ENCODE results near the gene OSMR. TPM values are rescaled to one million over a fixed set of nuclear protein-coding genes. Genes with fewer than 3 reads are reported as not detected.
A peak's percentile ranks its signal among the peaks of the same experiment; 100 is the strongest.
"Not testable (repeated sequence)": the region's sequence is repeated elsewhere in the genome, so short reads cannot be mapped to it uniquely, and the experiment has no call there.

Gene OSMR
- total RNA-seq, 1 experiment from 2014 or later: 39.6 TPM

DNA sequence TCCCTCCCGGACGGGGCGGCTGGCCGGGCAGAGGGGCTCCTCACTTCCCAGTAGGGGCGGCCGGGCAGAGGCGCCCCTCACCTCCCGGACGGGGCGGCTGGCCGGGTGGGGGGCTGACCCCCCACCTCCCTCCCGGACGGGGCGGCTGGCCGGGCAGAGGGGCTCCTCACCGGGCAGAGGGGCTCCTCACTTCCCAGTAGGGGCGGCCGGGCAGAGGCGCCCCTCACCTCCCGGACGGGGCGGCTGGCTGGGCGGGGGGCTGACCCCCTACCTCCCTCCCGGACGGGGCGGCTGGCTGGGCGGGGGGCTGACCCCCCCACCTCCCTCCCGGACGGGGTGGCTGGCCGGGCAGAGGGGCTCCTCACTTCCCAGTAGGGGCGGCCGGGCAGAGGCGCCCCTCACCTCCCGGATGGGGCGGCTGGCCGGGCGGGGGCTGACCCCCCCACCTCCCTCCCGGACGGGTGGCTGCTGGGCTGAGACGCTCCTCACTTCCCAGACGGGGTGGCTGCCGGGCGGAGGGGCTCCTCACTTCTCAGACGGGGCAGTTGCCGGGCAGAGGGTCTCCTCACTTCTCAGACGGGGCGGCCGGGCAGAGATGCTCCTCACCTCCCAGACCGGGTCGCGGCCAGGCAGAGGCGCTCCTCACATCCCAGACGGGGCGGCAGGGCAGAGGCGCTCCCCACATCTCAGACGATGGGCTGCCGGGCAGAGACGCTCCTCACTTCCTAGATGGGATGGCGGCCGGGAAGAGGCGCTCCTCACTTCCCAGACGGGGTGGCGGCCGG is 16.4 kb downstream of the OSMR start:
- DNase-seq (ENCODE audit: low read depth, low spot score); in situ Hi-C loops (cut with HindIII; ENCODE audit: low pct_unique_long_range_greater_than_20kb, low sequenced_read_pairs): not testable (repeated sequence)

DNA sequence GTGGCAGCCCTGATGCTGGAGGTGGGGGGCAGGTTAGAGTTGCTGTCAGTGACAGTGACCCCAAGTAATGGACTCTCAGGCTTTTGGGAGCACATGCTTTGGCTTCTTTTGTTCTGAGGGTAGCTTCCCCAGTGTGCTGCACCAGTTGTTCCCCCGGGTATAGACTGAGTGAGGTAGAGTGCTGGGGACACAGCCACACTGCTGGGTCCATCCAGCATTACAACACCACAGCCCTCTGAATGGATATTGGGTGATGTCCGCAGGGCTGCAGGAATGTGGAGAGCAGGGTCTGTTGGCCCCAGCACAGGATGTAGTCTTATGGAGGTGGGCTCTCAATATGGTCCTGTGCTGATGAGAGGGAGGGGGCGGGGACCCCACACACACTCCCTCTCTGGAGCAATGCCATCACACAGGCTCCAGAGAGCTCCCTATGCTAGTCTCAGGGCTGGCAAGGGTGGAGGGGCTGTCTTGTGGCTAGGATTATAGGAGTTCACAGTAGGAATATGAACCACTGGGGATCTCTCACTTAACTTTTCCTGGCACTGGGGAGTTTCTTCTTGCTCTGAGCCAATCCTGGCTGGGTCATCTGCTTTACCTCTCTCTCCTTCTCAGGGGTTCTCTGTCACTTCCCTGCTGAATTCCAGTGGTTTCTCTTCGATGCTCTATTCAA is 20.7 kb downstream of the OSMR start:
- in situ Hi-C loops (cut with HindIII; ENCODE audit: low pct_unique_long_range_greater_than_20kb, low sequenced_read_pairs): no loop called here
- no peak for DNase-seq (ENCODE audit: low read depth, low spot score)

DNA sequence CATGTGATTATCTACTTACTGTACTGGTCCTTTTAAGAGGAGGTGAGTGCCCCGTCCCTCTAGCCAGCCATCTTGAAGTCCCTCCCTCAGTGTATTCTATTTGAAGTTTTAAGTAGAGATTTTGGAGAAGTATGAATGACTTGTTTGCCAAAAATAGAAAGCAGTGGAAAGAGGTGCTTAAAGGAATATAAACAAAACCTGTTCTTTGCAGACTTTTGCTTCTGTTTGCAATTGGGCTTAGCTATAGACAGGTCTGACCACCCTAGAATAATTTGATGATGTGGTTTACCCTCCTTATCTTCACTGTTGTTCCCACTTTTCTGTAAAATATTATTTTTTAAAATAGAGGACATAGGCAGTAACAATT is 21.2 kb downstream of the OSMR start:
- in situ Hi-C loops (cut with HindIII; ENCODE audit: low pct_unique_long_range_greater_than_20kb, low sequenced_read_pairs): no loop called here
- DNase-seq (ENCODE audit: low read depth, low spot score): no peak

DNA sequence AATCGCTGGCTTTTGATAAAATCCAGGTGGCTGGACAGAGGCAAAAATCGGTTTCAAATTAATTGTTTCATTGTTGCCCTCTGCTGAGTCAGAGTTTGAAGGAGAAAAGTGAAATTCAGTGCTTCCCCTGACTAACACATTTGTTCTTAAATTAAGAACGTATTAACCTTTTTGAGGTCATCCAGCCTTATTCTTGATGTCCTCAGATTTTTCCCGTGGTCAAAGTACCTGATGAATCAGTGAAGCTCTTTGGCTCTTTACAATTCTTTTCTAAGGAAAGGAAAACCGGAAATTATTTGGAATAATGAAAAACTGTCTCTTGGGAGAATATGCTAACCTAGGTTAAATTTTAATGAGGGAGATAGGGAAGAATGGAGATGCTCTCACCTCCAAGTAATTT is 21.6 kb downstream of the OSMR start:
- in situ Hi-C loops (cut with HindIII; ENCODE audit: low pct_unique_long_range_greater_than_20kb, low sequenced_read_pairs): no loop called here
- no peak for DNase-seq (ENCODE audit: low read depth, low spot score)

DNA sequence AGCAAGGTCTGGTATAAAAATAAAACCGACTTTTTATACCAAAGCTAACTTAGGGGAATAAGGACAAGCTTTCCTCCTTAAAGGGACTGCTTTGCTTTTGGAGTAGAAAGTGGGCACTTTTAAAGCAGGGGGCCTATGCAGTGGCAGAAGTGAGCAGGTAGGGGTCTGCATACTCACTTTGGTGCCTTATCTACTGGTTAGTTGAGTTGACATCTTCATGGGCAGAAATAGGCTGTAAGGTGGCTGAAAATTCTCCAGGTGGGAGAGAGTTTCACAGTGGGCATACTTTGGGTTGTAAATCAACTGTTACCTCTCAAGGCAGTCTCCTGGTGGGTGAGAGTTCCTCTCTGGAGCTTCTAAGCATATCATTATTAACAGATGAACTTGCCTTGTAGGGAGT is 24.8 kb downstream of the OSMR start:
- DNase-seq (ENCODE audit: low read depth, low spot score): no peak
- in situ Hi-C loops (cut with HindIII; ENCODE audit: low pct_unique_long_range_greater_than_20kb, low sequenced_read_pairs): no loop called here

DNA sequence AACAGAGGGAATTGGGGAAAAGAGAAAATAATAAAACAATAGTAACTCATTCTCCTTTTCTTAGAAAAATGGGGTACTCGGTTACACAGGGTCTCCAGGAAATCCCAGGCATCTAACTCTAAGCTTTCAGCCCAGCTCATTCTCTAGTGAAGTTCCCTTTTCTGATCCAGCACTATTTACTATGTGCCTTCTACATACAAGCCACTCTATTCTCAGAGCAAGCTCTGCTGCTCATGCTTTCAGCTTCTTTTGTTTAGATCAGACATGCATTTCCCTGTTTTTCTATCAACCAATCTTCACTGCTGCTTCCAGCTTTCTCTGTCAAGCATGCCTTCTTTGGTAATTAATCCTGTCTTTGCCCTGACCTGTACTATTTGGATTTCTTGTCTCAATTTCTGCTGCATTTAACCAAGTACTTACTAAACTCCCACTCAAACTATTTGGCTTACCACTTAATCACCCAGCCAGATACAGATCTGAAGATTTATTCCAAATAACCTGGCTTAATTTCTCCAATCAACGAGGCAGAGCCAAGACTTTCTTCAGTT is 25.3 kb downstream of the OSMR start:
- in situ Hi-C loops (cut with HindIII; ENCODE audit: low pct_unique_long_range_greater_than_20kb, low sequenced_read_pairs): no loop called here
- DNase-seq (ENCODE audit: low read depth, low spot score): no peak

DNA sequence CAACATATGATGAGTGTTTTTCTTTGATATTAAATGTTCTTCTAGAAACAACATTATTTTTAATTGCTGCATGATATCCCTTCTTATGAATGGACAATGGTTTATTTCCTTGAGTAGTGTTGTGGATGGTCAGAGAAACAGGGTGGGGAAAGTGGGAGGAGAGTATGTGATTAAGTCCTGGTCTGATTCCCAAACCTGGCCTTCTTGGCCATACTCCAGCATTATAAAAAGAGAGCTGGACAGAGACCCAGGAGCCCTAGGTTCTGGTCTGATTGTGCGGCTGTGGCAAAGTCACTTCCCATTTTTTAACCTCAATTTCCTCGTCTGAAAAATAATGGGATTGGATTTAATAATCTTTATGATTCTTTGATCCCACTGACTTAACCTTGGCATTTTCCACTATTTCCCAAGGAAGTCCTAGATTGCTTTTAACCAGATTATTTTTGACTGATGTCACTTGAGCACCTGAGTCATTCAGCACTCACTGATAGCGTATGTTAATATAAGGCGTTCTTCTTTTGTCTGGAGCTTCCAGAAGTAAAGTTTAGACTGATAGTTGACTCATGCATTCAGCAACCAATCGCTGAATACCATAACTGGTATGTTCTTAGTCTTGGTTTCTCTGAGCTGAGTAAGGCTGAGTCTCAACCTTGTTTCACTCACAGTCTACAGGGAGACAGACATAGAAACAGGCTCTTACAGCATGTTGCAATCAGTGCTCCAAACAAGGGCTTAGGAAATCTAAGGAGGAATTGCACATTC is 26.2 kb downstream of the OSMR start:
- in situ Hi-C loops (cut with HindIII; ENCODE audit: low pct_unique_long_range_greater_than_20kb, low sequenced_read_pairs): no loop called here
- DNase-seq (ENCODE audit: low read depth, low spot score): no peak

DNA sequence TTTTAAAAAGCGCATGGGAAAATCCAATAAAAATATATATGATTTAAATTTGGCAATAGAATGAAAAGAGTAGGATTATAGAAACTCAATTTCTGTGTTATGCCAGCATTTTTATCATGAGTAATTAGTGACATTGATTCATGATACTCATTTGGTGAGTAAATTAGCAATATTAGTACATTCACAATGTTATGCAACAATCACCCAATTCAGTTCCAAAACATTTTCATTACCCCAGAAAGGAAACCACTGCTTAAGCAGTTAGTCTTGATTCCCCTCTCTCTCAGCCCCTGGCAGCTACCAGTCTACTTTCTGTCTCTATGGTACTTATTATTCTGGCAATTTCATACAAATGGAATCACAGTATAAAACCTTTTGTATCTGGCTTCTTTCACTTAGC is 27.0 kb downstream of the OSMR start:
- no peak for DNase-seq (ENCODE audit: low read depth, low spot score)
- in situ Hi-C loops (cut with HindIII; ENCODE audit: low pct_unique_long_range_greater_than_20kb, low sequenced_read_pairs): no loop called here

DNA sequence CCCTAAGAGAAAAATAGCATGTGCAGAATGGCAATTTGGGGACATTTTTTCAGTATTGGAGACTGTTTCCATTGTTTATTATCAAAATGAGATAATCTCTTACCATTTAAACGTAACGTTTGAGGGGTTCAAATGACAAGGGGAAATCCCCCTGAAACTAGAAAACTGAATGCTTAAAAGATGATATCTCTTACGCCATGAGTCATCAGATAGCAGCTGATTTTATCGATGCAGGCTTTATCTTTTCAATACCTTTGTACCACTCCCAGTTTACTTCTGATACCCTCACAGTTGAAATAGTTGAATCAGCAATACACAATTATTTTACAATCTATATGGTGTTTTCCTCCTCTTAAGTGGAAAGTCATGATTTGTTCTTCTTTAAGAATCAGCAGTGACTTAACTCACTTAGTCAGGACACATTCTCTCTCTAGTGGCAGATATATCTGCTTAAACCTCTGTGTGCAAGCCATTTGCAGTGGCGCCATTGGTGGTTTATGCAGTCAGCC is 29.2 kb downstream of the OSMR start:
- no peak for DNase-seq (ENCODE audit: low read depth, low spot score)
- in situ Hi-C loops (cut with HindIII; ENCODE audit: low pct_unique_long_range_greater_than_20kb, low sequenced_read_pairs): no loop called here

DNA sequence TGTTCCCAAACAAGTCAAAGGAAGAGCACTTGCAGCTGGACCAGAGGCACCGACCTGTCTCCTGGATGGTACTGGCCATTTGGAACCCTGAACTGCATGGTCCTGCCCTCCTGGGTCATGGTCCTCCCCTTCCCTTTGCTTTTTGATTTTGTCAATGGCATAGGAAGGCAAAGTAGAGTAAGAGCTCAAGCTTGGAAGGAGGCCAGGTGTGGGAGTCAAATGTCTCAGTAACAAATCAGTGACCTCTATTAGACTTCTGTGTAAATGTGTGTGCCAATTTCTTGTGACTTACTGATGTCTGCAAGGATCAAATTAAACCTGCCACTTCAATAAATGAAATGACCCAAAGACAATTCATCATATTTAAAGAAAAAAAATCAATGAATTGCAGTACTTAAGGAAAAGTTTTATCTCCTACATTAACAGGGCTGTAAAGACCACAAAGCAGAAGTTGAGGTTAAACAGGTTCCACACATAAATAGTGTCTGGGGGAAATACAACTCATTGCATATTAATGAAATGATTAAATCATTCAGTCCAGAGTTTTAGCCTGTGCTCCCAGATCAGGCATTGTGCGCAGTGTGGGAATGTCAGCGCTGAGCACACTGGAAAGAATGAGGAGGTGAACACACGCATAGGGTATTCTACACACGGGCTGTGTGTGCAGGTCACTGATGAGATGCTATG is 32.7 kb downstream of the OSMR start:
- in situ Hi-C loops (cut with HindIII; ENCODE audit: low pct_unique_long_range_greater_than_20kb, low sequenced_read_pairs): no loop called here
- DNase-seq (ENCODE audit: low read depth, low spot score): no peak

DNA sequence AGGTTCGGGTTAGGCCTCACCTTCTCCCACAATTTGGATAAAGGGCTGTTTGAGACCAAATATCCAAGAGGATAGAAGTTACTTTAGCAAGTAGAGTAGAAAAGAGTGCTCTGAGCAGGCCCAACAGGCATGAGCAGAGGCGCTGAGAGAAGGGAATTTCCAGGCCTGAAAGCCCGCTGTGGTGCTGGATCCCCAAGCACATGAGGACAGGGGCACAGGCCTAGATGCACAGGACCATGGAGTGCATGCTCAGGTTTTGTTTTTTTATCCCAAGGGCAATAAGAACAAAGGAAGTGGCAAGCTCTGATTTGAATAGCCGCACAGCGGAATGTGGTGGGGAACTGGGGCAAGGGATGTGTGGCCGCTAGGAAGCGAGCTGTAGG is 33.3 kb downstream of the OSMR start:
- no peak for DNase-seq (ENCODE audit: low read depth, low spot score)
- in situ Hi-C loops (cut with HindIII; ENCODE audit: low pct_unique_long_range_greater_than_20kb, low sequenced_read_pairs): no loop called here

DNA sequence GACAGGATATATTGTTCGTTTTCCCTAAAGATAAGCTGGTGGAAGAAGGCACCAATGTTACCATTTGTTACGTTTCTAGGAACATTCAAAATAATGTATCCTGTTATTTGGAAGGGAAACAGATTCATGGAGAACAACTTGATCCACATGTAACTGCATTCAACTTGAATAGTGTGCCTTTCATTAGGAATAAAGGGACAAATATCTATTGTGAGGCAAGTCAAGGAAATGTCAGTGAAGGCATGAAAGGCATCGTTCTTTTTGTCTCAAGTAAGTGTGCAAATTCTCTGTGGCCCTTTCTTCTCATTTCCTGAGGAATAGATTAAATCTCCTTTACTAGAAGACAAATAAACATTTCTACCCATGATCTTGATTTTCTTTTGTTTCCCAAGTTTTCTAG is 38.0 kb downstream of the OSMR start:
- DNase-seq (ENCODE audit: low read depth, low spot score): peak; percentile 95
- in situ Hi-C loops (cut with HindIII; ENCODE audit: low pct_unique_long_range_greater_than_20kb, low sequenced_read_pairs): no loop called here

DNA sequence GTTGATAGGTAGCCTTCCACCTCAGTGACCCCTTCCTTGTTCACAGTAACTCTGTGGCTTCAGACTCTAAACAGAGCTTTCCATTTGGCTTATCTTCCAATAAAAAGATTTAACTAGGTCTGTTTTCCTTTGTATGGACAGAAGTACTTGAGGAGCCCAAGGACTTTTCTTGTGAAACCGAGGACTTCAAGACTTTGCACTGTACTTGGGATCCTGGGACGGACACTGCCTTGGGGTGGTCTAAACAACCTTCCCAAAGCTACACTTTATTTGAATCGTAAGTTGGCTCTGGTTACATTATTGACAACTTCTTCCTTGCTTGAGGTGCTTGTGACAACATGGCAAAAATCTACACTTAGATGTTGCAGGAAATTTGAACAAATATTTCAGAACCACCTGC is 39.4 kb downstream of the OSMR start:
- no peak for DNase-seq (ENCODE audit: low read depth, low spot score)
- in situ Hi-C loops (cut with HindIII; ENCODE audit: low pct_unique_long_range_greater_than_20kb, low sequenced_read_pairs): no loop called here

DNA sequence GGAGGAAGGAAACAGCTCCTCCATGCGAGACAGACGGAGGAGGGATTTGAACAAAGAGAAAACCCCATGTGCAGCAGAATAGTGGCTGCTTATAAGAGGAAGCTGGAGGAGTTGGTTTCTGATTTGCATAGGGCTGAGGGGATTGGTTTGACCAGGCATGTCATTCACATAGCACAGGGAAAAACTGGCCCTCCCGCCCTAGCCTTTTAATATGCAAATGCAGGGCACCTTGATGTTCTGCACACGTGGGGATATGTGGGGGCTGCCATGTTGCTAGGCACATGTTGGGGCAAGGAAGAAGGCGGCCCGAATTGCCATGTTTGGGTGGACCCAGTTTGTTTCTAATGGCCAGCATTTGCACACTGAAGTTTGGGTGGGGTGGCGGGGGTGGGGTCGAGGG is 42.2 kb downstream of the OSMR start:
- in situ Hi-C loops (cut with HindIII; ENCODE audit: low pct_unique_long_range_greater_than_20kb, low sequenced_read_pairs): no loop called here

DNA sequence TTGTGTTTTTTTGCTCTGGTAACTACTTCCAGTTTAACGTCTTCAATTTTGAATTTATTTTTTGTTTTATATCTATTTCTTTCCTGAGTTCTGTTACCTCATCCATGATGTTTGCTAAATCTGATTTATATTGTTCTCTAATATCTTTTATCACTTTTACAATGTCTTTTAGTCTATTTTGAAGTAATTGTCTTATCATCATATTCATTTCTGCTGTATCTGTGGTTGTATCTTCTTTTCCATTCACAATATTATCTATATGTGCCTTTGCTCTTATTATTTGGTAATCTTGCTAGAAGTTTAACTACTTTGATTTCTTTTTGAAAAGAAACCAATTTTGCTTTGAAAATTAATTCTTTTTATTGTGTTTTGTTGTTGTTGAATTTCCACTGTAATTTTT is 43.6 kb downstream of the OSMR start:
- DNase-seq (ENCODE audit: low read depth, low spot score): no peak
- in situ Hi-C loops (cut with HindIII; ENCODE audit: low pct_unique_long_range_greater_than_20kb, low sequenced_read_pairs): no loop called here

More for the DNA sequence above, 42.2 kb downstream of the OSMR start:
- no peak for DNase-seq (ENCODE audit: low read depth, low spot score)

DNA sequence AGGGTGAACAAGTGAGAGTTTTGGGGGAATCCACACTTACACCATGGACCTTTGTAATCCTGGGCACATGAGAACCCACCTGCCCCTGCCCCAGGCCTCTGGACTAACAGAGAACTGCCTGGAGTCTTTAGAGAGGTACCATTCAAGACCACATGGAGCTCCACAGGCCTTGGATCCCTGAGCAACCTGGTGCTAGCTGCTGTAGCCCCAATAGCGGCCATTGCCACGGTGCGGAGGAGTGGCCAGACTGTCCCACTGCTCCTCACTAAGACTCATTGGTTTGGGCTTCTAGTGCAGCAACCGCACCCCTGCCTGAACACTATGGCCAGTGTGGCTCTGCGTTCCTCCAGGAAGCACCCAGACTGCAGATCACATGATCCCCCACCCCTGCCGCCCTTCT is 45.8 kb downstream of the OSMR start:
- in situ Hi-C loops (cut with HindIII; ENCODE audit: low pct_unique_long_range_greater_than_20kb, low sequenced_read_pairs): no loop called here
- DNase-seq (ENCODE audit: low read depth, low spot score): no peak

DNA sequence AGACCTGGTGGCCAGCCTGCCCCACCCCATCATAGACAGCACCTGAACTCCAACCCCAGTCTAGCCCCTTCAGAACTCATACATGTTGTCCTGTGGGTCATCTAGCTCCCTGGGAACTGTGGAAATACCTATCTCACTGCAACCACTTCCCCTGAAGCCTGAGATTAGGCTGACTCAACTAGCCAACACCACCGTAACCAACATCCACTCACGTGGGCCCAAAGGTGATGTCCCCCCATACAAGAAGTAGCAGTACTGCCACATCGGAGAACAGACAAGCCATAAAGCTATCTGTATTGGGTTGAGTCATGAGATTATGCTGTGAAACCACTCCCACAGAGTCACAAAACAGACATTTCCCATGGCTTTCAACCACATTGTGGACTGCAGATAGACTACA is 46.6 kb downstream of the OSMR start:
- no peak for DNase-seq (ENCODE audit: low read depth, low spot score)
- in situ Hi-C loops (cut with HindIII; ENCODE audit: low pct_unique_long_range_greater_than_20kb, low sequenced_read_pairs): no loop called here

DNA sequence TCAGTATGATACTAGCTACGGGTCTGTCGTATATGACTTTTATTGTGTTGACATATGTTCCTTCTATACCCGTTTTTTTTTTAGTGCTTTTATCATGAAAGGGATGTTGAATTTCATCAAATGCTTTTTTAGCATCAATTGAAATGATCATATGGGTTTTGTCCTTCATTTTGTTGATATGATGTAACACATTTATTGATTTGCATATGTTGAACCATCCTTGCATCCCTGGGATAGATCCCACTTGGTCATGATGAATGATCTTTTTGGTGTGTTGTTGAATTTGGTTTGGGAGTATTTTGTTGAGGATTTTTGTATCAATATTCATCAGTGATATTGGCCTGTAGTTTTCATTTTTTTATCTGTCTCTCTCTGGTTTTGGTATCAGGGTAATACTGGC is 50.9 kb downstream of the OSMR start:
- in situ Hi-C loops (cut with HindIII; ENCODE audit: low pct_unique_long_range_greater_than_20kb, low sequenced_read_pairs): no loop called here
- no peak for DNase-seq (ENCODE audit: low read depth, low spot score)

Measured in SK-MEL-5 (cell line).